Measurements from ENCODE around the gene PRKAG2. TPM values are rescaled to one million over a fixed set of nuclear protein-coding genes. Genes with fewer than 3 reads are reported as not detected.

Gene PRKAG2
- total and polyA plus RNA-seq, 9 donors = 9.3 to 37.7 (median 22.6) TPM

DNA sequence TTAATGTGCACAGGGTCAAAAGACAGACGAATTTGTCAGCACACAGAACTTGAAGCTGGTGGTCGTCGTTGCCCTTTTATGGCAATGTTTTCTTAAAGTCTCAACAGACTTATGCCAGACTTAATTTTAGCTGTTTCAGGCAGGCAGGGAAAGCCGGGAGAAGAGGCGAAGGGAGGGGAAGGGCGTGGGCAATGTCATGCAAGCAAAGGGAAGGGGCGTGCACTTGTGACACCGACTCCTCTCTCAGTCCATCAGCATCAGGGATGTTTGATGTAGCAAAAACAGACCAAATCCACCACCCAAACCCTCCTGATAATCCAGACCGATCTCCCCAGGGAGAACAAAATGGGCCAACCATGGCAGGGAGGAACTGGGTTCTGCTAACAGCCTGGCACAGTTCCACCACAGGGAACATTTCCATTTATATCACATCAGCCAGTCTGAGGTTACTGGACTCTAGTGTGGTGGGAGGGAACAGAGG lies 239.1 kb downstream of the PRKAG2 start:
- Histone ChIP-seq H3K4me1 (ENCODE audit: insufficient read depth) (peaks cover 3% of the 10 kb centered on the region), H3K4me3 (no peak overlapping the region), H3K36me3 (no peaks in the 10 kb centered on the region), H3K27ac (no peak overlapping the region), H3K9me3 (no peaks in the 10 kb centered on the region), H3K27me3 (no peaks in the 10 kb centered on the region)
- 15 to 26% (median 16%) methylated on average over 9 of the region's 9 CpGs for WGBS, 3 donors
- intact Hi-C loops (cut with DNase I) = loop anchor here in 1 of 4 donors (10.0 kb wide), 1 partner anchor 123 kb away; the partner anchor contains the start of gene RHEB
- TF ChIP-seq, protein P1, sequence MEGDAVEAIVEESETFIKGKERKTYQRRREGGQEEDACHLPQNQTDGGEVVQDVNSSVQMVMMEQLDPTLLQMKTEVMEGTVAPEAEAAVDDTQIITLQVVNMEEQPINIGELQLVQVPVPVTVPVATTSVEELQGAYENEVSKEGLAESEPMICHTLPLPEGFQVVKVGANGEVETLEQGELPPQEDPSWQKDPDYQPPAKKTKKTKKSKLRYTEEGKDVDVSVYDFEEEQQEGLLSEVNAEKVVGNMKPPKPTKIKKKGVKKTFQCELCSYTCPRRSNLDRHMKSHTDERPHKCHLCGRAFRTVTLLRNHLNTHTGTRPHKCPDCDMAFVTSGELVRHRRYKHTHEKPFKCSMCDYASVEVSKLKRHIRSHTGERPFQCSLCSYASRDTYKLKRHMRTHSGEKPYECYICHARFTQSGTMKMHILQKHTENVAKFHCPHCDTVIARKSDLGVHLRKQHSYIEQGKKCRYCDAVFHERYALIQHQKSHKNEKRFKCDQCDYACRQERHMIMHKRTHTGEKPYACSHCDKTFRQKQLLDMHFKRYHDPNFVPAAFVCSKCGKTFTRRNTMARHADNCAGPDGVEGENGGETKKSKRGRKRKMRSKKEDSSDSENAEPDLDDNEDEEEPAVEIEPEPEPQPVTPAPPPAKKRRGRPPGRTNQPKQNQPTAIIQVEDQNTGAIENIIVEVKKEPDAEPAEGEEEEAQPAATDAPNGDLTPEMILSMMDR (IDR thresholded peaks at IDR 0.05) = no peak
- no peak for TF ChIP-seq EP300 (IDR thresholded peaks at IDR 0.05)
- no peak for TF ChIP-seq POLR2A (IDR thresholded peaks at IDR 0.05)
- peak in 3 of 5 donors; percentile 19 to 41 (median 36) for DNase-seq

DNA sequence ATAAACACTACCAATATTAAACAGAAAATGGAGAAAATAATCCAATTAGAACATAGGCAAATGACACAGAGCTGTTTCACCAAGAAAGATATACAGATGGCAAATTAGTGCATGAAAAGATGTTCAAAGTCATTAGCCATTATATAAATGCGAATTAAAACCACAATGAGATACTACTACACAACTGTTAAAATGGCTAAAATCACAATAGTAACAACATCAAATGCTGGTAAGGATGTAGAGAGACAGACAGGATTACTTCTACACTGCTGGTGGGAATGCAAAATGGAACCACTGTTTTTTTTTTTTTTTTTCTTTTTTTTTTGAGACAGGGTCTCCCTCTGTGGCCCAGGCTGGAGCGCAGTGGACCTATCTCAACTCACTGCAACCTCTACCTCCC lies 242.3 kb downstream of the PRKAG2 start:
- no peak overlapping the region for H3K27ac ChIP-seq
- H3K4me1 ChIP-seq (ENCODE audit: insufficient read depth) = peaks cover 3% of the 10 kb centered on the region
- WGBS, 3 donors = 98 to 99% (median 99%) methylated on average over 2 of the region's 2 CpGs
- H3K27me3 ChIP-seq = no peaks in the 10 kb centered on the region
- intact Hi-C loops (cut with DNase I) = loop anchor here in 2 of 4 donors (5.0 to 10.0 kb wide), 4 partner anchors 88 to 177 kb away; partner anchors contain the start of gene RHEB (in 1 of the 2)
- H3K36me3 ChIP-seq = no peaks in the 10 kb centered on the region
- TF ChIP-seq POLR2A (IDR thresholded peaks at IDR 0.05) = no peak
- TF ChIP-seq, protein P1 (IDR thresholded peaks at IDR 0.05) = no peak
- TF ChIP-seq EP300 (IDR thresholded peaks at IDR 0.05) = no peak
- H3K4me3 ChIP-seq = no peak overlapping the region
- DNase-seq = no peak
- no peaks in the 10 kb centered on the region for H3K9me3 ChIP-seq

DNA sequence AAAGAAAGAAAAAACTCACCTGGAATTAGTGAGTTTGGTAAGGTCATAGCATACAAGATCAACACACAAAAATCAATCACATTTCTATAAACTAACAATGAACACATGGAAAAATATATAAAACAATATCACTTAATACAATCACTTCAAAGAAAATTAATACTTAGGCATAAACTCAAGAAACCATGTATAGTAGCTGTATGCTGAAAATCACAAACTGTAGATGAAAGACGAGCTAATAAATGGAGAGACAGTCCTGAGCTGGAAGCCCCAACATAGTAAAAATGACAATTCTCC lies 243.5 kb downstream of the PRKAG2 start:
- H3K36me3 ChIP-seq = no peaks in the 10 kb centered on the region
- intact Hi-C loops (cut with DNase I) = loop anchor here in 2 of 4 donors (5.0 to 10.0 kb wide), 4 partner anchors 89 to 176 kb away; partner anchors contain the start of gene RHEB (in 1 of the 2)
- no peaks in the 10 kb centered on the region for H3K9me3 ChIP-seq
- H3K4me1 ChIP-seq (ENCODE audit: insufficient read depth) = peaks cover 3% of the 10 kb centered on the region
- 96 to 98% (median 98%) methylated on average over 1 of the region's 1 CpG for WGBS, 3 donors
- H3K27ac ChIP-seq = no peak overlapping the region
- TF ChIP-seq POLR2A (IDR thresholded peaks at IDR 0.05) = no peak
- TF ChIP-seq, protein P1 (IDR thresholded peaks at IDR 0.05) = no peak
- no peak for TF ChIP-seq EP300 (IDR thresholded peaks at IDR 0.05)
- no peak overlapping the region for H3K4me3 ChIP-seq
- DNase-seq = no peak
- no peaks in the 10 kb centered on the region for H3K27me3 ChIP-seq

DNA sequence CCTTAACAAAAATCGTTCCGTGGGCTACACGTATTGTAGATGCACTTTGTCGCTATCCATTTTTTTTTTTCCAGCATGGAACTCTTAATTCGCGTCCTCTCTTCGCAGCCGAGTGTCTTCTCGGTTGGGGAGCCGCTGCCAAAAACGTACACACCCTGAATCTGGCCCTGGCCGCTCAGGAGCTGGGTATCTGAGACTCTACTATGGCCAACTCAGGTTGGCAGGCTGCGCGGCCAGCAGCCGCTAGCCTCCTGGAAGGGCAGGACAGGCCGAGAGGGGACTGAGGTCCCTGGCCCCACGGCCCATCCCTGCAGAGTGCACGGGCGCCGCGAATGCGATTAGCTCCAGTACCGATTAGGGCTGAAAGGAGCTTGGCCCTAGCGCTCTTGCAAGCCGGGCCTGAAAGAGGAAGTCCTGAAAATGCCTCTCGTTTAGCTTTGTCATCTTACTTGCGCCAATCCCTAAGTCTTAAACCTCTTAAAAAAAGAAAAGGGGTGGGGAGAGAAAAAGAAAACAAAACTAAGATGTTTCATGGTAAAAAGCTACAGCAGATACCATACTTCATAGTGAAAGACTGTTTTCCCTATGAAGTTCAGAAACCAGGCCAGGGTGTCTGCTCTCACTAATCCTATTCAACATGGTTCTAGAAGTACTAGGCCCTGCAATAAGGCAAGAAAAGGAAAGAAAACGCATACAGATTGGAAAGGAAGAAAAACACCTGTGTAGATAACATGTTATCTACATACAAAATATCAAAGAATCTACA lies 244.0 kb downstream of the PRKAG2 start:
- TF ChIP-seq, protein P1 (IDR thresholded peaks at IDR 0.05) = no peak
- TF ChIP-seq POLR2A (IDR thresholded peaks at IDR 0.05) (no peak), EP300 (IDR thresholded peaks at IDR 0.05) (no peak)

More for the DNA sequence above, 244.0 kb downstream of the PRKAG2 start:
- H3K36me3 ChIP-seq = no peaks in the 10 kb centered on the region
- peak overlapping the region; percentile 31 to 82 for H3K27ac ChIP-seq
- intact Hi-C loops (cut with DNase I) = loop anchor here in 2 of 4 donors (5.0 to 10.0 kb wide), 4 partner anchors 89 to 176 kb away; partner anchors contain the start of gene RHEB (in 1 of the 2)
- no peaks in the 10 kb centered on the region for H3K9me3 ChIP-seq
- H3K4me3 ChIP-seq = peak overlapping the region; percentile 76
- DNase-seq = peak; percentile 36 to 63 (median 42)
- peaks cover 3% of the 10 kb centered on the region for H3K4me1 ChIP-seq (ENCODE audit: insufficient read depth)
- no peaks in the 10 kb centered on the region for H3K27me3 ChIP-seq
- WGBS, 3 donors = 22 to 25% (median 25%) methylated on average over 28 of the region's 28 CpGs
